Right hindlimb (tissue), 1 donor: Measurements from ENCODE around the gene ITPKB.
"Not testable (repeated sequence)": the region's sequence is repeated elsewhere in the genome, so short reads cannot be mapped to it uniquely, and the experiment has no call there.

Source experiments
- DNase-seq: peaks from one replicate; pipeline ENCODE4 v3.0.0-alpha.2; 2018

The ITPKB gene

DNA sequence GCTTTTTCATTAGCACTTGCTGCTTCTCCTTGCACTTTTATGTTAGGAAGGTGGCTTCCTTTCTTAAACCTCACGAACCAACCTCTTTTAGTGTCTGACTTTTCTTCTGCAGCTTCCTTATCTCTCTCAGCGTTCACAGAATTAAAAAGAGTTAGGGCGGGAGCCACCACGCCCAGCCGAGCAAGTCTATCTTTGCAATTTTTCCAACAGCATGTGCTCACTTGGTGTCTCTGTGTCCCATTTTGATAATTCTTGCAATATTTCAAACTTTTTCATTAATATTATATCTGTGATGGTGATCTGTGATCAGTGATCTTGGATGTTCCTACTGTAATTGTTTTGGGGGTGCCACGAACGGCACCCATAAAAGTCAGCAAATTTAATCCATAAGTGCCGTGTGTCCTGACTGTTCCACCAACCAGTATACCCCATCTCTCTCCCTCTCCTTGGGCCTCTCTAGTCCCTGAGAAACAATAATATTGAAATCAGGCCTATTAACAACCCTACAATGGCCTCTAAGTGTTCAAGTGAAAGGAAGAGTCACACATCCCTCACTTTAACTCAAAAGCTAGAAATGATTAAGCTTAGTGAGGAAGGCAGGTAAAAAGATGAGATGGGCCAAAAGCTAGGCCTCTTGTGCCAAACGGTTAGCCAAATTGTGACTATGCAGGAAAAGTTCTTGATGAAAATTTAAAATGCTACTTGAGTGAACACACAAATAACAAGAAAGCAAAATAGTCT lies 15.9 kb upstream of the ITPKB start:
- DNase-seq, result no peak

- no peak for DNase-seq
Observed at GRCh38 chr1:226754097-226754496, 15.0 kb upstream of the ITPKB start.

GRCh38 chr1:226751703-226752102 lies 12.6 kb upstream of the ITPKB start:
- DNase-seq, result no peak

- no peak for DNase-seq
Observed at GRCh38 chr1:226751214-226751613, 12.1 kb upstream of the ITPKB start.

DNA sequence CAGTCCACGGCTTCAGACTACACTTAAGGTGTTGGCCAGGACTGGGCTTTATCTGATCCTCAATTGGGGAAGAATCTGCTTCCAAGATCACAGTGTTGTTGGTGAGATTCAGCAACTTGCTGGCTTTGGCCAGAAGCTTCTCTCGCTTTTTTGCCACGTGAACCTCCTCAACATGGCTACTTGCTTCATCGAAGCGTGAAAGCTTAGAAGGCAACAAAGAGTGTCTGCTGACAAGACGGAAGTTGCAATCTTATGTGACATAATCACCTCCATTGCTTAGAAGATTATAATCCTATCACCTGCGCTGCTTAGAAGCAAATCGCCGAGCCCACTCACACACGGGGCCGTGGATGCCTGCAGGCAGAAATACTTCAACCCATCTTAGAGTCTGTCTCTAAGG lies 10.4 kb upstream of the ITPKB start:
- no peak for DNase-seq

GRCh38 chr1:226748306-226748705 lies 9.2 kb upstream of the ITPKB start:
- no peak for DNase-seq

DNA sequence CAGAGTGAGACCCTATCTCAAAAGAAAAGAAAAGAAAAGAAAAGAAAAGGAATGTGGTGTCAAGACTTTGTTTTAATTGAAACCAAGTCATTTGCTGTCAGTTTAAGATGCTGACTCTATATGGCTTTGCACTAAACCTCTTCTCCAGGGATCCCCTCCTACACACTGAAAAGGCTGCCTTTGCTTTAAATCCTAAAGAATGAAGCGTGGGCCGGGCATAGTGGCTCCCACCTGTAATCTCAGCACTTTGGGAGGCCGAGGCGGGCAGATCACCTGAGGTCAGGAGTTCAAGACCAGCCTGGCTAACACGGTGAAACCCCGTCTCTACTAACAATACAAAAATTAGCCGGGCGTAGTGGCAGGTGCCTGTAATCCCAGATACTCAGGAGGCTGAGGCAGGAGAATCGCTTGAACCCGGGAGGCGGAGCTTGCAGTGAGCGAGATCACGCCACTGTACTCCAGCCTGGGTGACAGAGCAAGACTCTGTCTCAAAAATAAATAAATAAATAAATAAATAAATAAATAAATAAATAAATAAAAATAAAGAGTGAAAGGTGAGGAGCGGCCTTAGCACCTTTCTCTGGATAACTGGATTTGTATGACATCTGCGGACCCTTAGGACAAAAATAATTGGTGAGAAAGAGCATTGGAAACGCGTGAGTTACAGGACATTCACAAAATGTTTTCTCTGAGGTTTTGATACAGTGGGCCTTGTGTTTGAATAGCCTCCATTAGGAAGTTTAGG lies 8.6 kb upstream of the ITPKB start:
- DNase-seq, result not testable (repeated sequence)

- no peak for DNase-seq
Observed at GRCh38 chr1:226743259-226743658, 4.2 kb upstream of the ITPKB start.

DNA sequence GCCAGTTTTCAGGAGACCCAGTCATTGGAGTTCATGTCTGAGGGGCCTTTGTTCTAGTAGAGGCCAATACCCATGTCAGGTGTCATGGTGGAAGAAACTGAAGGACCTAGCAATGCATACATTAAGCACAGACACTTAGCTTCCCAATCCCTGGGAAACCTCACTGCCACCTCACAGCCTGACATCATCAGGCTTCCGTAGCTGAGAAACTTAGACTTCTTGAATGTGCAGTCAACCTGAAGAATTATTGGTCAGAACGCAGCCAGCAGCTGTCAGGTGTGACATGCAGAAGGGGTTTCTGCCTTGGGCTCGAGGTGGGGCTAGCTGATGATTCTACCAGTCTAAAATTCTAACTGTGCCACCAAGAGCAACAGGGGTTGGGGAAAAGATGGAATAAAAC lies 1.9 kb upstream of the ITPKB start:
- no peak for DNase-seq

DNA sequence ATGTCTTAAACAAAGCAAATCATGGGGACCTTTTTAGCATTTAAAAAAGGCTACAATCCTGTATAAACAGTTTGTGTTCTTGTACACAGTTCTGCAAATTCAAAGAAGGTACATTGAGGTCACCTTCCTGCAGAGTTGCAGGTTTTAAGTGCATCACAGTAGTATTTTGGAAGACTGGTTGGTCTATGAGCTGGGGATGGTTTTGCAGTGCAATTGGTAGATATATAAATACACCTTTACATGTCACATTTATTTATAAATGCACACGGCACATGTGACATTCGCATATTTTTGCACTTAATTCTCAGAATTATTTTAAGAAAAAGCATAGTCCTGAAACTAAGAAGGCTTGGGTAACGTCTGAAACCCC lies 599 bp upstream of the ITPKB start:
- DNase-seq, result no peak

DNA sequence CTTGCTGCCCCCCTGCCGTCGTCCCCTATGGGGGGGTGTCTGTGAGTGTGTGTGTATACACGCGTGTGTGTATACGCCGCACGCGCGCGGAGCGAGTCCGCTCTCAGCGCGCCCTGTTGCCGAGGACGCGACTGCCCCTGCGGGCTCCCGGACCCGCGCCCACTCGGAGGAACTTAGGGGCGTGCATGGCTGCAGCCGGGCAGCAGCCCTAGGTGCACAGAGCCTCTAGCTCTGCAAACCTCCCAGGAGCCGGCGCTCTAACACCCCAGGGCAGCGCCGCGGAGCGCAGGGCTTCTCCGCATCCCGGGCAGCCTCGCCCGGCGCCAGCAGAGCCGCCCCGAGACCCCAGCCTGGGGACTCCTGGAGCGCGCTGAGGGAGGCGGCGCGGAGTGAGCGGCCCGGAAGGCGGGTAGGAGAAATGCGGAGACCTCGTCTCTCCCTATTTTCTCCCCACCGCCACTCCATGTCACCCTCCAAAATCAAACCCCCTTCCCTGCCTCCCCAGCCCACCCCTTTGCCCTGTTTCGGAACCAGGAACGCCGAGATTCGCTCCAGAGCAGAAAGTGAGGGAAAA lies 574 bp downstream of the ITPKB start:
- peak; percentile 52 for DNase-seq

GRCh38 chr1:226737819-226738420 lies 1.2 kb downstream of the ITPKB start:
- peak; percentile 59 for DNase-seq

DNA sequence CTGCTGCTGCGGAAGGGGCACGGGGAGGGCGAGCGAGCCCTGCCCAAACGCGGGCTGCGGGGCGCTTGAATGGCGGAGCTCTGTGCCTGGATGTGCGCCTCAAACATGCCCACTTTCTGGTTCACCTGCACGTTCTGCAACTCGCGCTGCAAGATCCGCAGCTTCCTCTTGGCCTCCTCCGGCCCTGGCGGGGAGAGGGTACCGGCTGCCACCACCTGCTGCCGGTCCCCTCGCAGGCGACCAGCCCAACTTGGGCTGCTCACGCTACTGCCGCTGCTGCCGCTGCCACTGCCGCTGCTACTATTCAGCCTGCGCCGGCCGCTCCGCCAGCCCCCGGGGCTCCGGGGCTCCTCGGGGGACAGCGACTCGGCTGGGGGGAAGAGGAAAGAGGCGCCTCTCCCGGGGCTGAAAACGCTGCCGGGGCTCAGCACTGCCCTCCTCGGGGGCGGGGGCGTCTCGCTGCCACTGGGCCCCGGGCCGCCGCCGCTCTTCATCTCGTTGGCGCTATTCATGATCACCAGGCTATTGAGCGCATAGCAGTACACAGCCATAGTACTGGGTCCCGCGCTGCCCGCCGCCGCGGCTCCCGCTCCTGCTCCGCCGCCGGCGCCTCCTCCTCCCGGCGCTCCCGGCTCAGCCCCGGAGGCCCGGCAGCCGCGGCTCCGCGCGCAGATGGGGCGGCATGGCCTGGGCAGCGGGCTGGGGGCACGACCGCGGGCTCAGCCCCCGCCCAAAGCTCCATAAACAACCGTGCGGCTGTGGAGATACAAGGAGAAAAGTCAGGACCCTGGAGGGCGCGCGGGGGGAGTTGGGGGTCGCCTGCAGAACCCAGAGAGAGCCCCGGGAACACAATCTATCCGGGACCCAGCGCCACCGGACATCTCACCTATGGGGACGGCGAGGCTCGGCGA lies 1.9 kb downstream of the ITPKB start:
- peak; percentile 57 for DNase-seq

DNA sequence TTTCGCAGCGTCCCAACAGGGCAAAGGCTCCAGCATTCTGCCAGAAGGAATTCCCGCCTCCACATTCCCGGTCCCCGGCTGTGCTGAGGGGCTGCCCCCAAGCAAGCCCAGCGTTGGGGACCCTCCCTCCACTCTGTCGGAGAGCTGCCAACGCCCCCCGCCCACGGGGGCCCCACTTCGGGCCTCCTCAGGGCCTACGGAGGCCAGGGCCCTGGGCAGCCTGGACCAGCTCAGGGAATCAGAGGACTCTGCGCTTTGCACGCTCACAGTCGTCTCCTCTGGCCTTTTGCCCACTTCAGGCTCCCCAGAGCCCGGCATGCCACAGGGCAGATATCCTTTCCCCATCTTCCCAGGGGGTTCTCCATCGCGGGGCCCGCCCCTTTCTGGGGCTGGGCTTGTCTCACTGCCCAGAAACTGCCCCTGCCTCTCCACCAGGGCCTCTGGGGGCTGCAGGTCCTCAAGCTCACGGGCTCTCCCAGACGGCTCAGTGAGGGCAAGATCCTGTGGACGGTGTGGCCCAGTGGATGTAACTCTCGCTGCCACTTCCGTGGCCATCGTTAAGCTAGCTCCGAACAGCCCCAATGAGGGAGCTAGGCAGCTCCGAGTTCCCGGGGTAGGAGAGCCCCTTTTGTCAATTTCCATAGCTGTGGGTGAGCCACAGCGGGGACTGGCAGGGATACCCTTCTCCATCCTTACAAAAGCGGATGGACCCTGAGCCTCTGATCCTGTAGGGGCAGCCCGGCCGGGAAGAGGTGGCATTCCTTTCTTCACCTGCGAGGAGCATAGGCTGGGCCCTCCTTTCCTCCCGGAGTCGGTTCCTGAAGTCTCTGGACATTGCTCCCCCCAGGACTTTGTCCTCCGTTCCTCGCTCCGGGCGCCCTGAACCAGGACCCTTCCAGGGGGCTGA lies 2.8 kb downstream of the ITPKB start:
- DNase-seq, result no peak

- no peak for DNase-seq
Observed at GRCh38 chr1:226735576-226735975, 3.5 kb downstream of the ITPKB start.

DNA sequence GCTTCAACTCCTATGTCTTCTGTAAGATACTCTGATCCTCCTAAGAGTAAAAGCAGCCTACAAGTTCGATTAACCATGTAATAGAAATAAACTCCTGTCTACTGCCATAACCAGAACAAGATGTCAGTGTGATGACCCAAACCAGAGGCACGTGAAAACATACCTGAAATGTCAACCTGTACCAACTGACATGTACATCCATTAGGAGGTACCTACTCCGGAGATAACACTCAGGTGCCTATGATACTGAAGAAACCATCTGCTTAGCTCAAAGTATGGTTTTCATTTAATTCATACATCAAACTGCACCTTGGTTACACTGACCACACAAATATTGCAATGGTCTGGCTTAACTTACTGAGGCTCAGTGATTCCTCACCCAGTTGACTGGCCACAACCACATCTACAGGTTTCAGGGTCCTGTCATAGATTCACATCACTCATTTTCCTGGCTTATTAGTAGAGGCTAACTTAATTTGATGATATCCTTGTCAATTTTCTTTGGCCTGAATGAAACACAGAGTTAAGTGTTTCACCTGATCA lies 4.4 kb downstream of the ITPKB start:
- no peak for DNase-seq

DNA sequence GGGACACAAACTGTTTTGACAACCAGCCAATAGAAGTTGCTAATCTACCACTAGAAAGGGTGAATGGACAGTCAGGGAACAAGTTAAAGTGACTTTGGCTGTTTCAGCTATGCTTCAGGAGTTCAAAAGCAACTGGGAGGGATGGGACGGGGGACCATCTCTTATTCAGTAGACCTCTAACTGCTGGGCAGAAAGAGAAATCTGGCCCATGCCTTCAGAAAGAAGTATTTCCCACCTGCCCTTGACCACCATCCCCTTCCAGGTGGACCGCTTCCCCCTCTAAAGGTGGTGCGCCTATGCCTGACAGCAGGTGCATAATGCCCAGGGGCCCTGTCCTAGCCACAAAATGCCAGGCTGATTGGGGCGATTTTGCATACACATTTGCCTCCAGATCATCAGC lies 5.2 kb downstream of the ITPKB start:
- DNase-seq, result no peak

GRCh38 chr1:226733304-226733703 lies 5.8 kb downstream of the ITPKB start:
- DNase-seq, result no peak

- no peak for DNase-seq
Observed at GRCh38 chr1:226732856-226733291, 6.2 kb downstream of the ITPKB start.

DNA sequence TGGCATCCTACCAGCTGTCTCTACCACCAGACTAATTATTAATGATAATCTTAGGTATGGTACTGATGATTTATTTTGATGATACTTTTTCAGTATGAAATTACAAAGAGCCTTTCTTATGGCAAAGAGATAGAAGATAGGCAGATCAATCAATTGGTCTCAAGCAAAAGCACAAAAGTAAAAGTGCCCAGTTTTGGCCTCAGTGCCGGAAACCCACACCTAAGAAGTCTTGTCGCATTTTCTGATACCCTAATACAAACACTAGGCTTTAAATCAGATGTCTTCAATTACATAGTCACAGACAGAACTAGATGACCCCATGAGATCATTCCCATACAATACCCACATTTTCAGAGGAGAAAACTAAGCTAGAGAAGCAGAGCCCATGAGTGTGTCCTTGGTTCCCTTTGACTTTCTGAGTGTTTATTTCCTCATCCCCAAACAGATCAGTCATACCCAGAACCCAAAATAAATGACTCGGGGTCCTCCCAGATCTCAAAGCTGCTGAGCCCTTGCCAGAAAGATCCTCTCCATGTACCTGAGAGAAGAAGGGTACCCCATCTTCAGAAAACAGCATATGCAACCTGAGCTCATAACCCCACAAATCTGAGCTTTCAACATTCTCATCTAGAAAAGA lies 7.7 kb downstream of the ITPKB start:
- no peak for DNase-seq

- no peak for DNase-seq
Observed at GRCh38 chr1:226730836-226731235, 8.2 kb downstream of the ITPKB start.
